ENCODE measurements around the gene AP5S1. TPM values are rescaled to one million over a fixed set of nuclear protein-coding genes. Genes with fewer than 3 reads are reported as not detected.

The AP5S1 gene
- total and polyA plus RNA-seq, 2 donors (not counting 1 experiment from before 2014, with no cell fraction given): 11.8 to 17.8 TPM

DNA sequence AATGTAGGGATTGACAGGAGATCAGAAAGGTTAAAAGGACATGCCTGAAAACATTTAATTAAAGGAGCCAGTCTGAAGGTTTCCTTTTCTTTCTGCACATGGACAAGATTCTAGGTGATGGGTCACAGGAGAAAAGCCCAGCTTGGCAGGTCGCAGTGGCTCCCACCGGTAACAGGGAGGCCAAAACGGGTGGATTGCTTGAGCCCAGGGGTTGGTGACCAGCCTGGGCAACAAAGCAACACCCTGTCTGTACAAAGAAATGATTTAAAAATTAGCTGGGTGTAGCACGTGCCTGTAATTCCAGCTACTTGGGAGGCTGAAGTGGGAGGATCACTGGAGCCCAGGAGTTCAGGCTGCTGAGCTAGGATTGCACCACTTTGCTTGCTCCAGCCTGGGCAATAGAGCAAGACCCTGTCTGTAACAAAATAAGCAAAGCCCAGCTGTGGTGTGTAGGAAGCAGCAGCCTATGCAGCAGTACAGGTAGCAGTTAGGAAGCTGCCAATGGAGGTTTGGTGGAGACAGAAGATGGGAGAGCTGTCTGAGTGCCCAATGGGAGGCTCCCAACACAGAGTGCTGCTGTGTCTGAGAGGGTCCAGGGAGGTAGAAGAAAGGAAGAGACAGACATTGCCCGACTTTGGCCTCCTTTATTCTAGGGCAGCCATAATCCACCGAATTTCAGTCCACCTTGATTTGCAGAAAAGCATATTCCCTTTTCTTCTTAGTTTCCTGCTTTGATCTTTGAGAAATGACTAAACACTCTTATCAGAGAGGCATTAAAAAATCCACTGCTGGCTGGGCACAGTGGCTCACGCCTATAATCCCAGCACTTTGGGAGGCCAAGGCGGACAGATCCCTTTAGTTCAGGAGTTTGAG, 7.1 kb upstream of the AP5S1 start:
- Histone ChIP-seq H3K4me2 (ENCODE audit: extremely low read depth, insufficient read depth, low read length) (no peak overlapping the region), H4K20me1 (ENCODE audit: control insufficient read depth, extremely low read depth, insufficient read depth, low read length) (no peaks in the 10 kb centered on the region), H2AFZ (ENCODE audit: low read length) (no peak overlapping the region), H3K9ac (ENCODE audit: insufficient read depth, low read length) (no peak overlapping the region), H3K27ac (ENCODE audit: insufficient read depth, low read length) (no peak overlapping the region), H3K4me1 (ENCODE audit: control insufficient read depth, extremely low read depth, insufficient read depth, low read length) (peaks cover 25% of the 10 kb centered on the region), H3K79me2 (ENCODE audit: control insufficient read depth, insufficient read depth, low read length) (peaks cover 5% of the 10 kb centered on the region), H3K27me3 (ENCODE audit: control insufficient read depth, insufficient read depth, low read length) (no peaks in the 10 kb centered on the region), H3K9me3 (ENCODE audit: control insufficient read depth, insufficient read depth, low read depth, low read length) (no peaks in the 10 kb centered on the region), H3K36me3 (ENCODE audit: control insufficient read depth, insufficient read depth, low read length) (no peaks in the 10 kb centered on the region), H3K4me3 (replicated peaks in 1 of 4; ENCODE audit: control extremely low read depth in 1 of 4, insufficient read depth in 1 of 4, low read depth in 3 of 4, low read length in 4 of 4) (no peak overlapping the region)
- TF ChIP-seq EZH2 (IDR thresholded peaks at IDR 0.05; ENCODE audit: low read length, missing control alignments): no peak
- TF ChIP-seq, protein P1, sequence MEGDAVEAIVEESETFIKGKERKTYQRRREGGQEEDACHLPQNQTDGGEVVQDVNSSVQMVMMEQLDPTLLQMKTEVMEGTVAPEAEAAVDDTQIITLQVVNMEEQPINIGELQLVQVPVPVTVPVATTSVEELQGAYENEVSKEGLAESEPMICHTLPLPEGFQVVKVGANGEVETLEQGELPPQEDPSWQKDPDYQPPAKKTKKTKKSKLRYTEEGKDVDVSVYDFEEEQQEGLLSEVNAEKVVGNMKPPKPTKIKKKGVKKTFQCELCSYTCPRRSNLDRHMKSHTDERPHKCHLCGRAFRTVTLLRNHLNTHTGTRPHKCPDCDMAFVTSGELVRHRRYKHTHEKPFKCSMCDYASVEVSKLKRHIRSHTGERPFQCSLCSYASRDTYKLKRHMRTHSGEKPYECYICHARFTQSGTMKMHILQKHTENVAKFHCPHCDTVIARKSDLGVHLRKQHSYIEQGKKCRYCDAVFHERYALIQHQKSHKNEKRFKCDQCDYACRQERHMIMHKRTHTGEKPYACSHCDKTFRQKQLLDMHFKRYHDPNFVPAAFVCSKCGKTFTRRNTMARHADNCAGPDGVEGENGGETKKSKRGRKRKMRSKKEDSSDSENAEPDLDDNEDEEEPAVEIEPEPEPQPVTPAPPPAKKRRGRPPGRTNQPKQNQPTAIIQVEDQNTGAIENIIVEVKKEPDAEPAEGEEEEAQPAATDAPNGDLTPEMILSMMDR (conservative IDR thresholded peaks at IDR 0.05 in 1 of 2, IDR thresholded peaks at IDR 0.05 in 1 of 2; ENCODE audit: low read depth in 1 of 2, low read length in 2 of 2): no peak
- DNase-seq (ENCODE audit: low read depth in 2 of 2): no peak

DNA sequence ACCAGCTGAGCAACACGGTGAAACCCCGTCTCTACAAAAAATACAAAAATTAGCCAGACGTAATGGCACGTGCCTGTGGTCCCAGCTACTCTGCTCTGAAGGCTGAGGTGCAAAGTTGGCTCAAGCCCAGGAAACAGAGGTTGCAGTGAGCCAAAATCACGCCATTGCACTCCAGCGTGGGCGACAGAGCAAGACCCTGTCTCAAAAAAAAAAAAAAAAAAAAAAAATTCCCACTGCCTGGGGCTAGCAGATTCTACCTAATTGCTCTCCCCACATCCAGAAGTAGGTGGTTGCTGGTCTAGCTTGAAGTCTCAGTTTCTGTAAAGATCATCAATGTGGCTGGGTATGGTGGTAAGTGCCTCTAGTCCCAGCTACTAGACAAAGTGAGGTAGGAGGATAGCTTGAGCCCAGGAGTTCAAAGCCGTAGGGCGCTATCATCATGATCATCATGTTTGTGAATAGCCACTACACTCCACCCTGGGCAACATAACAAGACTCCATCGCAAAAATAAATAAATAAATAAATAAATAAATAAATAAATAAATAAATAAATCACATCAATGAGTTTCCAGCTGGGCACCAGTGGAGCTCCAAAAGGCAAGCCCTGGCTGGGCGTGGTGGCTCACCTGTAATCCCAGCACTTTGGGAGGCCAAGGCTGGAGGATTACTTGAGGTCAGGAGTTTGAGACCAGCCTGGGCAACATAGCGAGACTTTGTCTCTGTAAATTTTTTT, 6.3 kb upstream of the AP5S1 start:
- Histone ChIP-seq H2AFZ (ENCODE audit: low read length) (no peak overlapping the region), H3K27ac (ENCODE audit: insufficient read depth, low read length) (no peak overlapping the region), H4K20me1 (ENCODE audit: control insufficient read depth, extremely low read depth, insufficient read depth, low read length) (no peaks in the 10 kb centered on the region), H3K27me3 (ENCODE audit: control insufficient read depth, insufficient read depth, low read length) (no peaks in the 10 kb centered on the region), H3K9ac (ENCODE audit: insufficient read depth, low read length) (no peak overlapping the region), H3K4me2 (ENCODE audit: extremely low read depth, insufficient read depth, low read length) (no peak overlapping the region), H3K4me3 (replicated peaks in 1 of 4; ENCODE audit: control extremely low read depth in 1 of 4, insufficient read depth in 1 of 4, low read depth in 3 of 4, low read length in 4 of 4) (no peak overlapping the region), H3K4me1 (ENCODE audit: control insufficient read depth, extremely low read depth, insufficient read depth, low read length) (peaks cover 24% of the 10 kb centered on the region), H3K79me2 (ENCODE audit: control insufficient read depth, insufficient read depth, low read length) (peaks cover 5% of the 10 kb centered on the region), H3K36me3 (ENCODE audit: control insufficient read depth, insufficient read depth, low read length) (no peaks in the 10 kb centered on the region), H3K9me3 (ENCODE audit: control insufficient read depth, insufficient read depth, low read depth, low read length) (no peaks in the 10 kb centered on the region)
- DNase-seq (ENCODE audit: low read depth in 2 of 2): no peak
- TF ChIP-seq EZH2 (IDR thresholded peaks at IDR 0.05; ENCODE audit: low read length, missing control alignments): no peak
- TF ChIP-seq, protein P1 (conservative IDR thresholded peaks at IDR 0.05 in 1 of 2, IDR thresholded peaks at IDR 0.05 in 1 of 2; ENCODE audit: low read depth in 1 of 2, low read length in 2 of 2): no peak

DNA sequence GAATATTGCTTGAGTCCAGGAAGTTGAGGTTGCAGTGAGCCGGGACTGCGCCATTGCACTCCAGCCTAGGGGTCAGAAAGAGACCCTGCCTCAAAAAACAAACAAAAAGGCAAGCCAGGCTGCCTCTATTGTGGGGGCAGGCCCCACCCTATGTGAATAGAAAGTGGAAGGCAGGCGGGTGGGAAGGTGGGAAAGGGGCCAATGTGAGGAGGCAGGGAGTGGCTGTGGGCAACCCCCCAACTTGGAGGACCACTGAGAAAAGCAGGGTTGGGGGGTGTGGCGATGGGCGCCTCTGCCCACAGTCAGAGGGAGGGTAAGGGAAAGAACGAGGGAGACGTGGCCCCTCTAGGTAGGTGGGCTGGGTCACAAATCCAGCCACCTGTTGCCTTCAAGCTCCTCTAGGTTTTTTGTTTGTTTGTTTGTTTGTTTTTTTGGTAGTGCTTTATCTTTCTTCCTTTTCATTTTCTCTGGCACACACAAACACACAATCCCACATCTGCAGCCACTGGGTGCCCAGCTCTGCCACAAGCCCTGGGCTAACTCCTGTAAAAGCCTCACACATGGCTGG, 5.3 kb upstream of the AP5S1 start:
- no peak for TF ChIP-seq EZH2 (IDR thresholded peaks at IDR 0.05; ENCODE audit: low read length, missing control alignments)
- TF ChIP-seq, protein P1 (conservative IDR thresholded peaks at IDR 0.05 in 1 of 2, IDR thresholded peaks at IDR 0.05 in 1 of 2; ENCODE audit: low read depth in 1 of 2, low read length in 2 of 2): no peak
- Histone ChIP-seq H3K4me1 (ENCODE audit: control insufficient read depth, extremely low read depth, insufficient read depth, low read length) (peaks cover 28% of the 10 kb centered on the region), H3K27ac (ENCODE audit: insufficient read depth, low read length) (no peak overlapping the region), H3K4me2 (ENCODE audit: extremely low read depth, insufficient read depth, low read length) (no peak overlapping the region), H3K27me3 (ENCODE audit: control insufficient read depth, insufficient read depth, low read length) (no peaks in the 10 kb centered on the region), H3K9ac (ENCODE audit: insufficient read depth, low read length) (no peak overlapping the region), H3K9me3 (ENCODE audit: control insufficient read depth, insufficient read depth, low read depth, low read length) (no peaks in the 10 kb centered on the region), H2AFZ (ENCODE audit: low read length) (no peak overlapping the region), H3K4me3 (replicated peaks in 1 of 4; ENCODE audit: control extremely low read depth in 1 of 4, insufficient read depth in 1 of 4, low read depth in 3 of 4, low read length in 4 of 4) (no peak overlapping the region), H3K36me3 (ENCODE audit: control insufficient read depth, insufficient read depth, low read length) (no peaks in the 10 kb centered on the region), H3K79me2 (ENCODE audit: control insufficient read depth, insufficient read depth, low read length) (peaks cover 3% of the 10 kb centered on the region), H4K20me1 (ENCODE audit: control insufficient read depth, extremely low read depth, insufficient read depth, low read length) (no peaks in the 10 kb centered on the region)
- no peak for DNase-seq (ENCODE audit: low read depth in 2 of 2)

Data from fibroblast of lung (primary cell).